GM10266 (cell line): ENCODE measurements around the gene ST8SIA5.

Experiments
- DNase-seq: peaks from one replicate; pipeline ENCODE4 v3.0.0; 2012; ENCODE audit errors: extremely low spot score
- CTCF ChIP-seq: IDR thresholded peaks from 2 replicates; pipeline ENCODE4 v1.5.1; 2012; ENCODE audit warnings: mild to moderate bottlenecking, low read depth; ENCODE audit not compliant: control insufficient read depth, insufficient read depth; ENCODE audit errors: missing control alignments

Gene ST8SIA5

DNA sequence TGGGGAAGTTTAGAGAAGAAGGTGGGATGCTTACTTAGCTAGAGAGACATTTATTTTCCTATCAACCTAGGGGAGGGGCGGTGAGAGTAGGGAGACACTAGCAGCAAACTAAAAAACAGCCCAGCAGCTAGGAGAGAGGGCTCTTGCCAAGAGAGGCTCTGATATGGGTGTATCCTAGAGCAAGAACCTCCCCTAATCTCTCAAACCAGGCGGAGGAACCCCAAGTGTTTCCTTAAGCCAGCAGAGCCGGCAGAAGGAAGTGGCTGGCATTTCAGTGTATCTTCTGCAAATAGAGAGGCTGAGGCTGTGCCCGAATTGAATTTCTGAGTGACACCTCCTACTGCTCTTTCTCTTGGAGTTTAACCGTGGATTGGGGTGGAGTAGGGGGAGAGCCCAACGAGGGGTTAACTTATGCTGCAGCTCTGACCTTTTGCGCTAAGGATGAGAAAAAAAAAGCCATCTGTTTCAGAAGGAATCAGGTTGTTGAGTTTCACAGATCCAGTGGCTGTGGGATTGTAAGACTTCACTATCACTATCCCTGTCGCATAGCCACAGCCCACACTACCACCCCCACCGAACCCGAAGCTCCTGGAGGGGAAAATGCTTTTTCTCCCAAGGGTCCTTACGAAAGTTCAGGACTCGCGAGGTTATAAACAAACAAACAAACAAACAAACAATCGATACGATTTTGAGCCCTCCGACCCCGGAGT lies 1.4 kb downstream of the ST8SIA5 start:
- peak; percentile 23 for DNase-seq

DNA sequence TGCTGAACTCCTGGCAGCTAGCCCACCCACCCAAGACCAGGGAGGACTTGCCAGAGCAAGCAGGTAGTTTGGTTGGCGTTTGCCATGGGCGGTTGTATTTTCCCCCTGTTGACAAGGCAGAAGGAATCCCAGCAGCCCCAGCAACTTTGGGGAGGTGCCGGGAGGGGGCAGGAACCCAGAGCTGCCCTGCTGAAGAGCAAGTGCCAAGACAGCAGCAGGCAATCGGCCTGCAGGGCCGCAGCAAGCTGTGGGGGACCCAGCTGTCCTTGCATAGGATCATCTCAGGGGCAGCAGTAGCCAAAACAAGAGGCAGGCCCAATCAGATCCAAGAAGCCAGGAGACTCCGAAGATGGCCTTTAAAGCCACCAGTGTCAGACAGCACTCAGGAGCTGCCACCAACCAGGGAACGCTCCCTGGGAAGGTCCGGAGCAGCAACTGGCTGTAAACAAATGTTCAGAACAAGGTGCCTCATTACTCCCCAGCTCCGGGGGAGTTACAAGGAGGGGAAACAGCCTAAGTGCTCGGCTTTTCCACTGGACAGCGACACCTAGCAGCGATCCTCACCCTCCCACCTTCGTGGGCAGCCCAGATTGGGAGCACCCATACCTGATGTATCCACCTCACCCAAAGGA lies 2.1 kb downstream of the ST8SIA5 start:
- peak; percentile 30 for DNase-seq
- TF ChIP-seq CTCF, result no peak

More for the DNA sequence above, 1.4 kb downstream of the ST8SIA5 start:
- no peak for TF ChIP-seq CTCF

DNA sequence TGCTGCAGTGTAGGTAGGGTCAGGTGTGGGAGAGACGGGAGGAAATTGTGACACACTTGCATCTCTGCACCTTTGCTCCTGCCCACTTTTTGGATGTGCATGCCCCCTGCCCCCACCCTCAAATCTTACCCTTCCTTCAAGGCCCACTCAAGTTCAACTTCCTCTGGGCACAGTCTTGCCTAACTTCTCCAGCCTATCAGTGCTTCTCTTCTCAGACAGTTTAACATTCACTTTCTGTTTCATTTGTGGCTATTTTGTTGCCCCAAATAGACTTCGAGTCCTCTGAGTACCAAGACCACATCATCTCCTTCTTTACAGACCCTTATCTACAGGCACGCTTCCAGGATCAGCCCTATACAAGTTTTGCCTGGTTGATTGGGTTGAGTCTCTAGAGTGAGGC lies 2.7 kb downstream of the ST8SIA5 start:
- peak; percentile 61 for DNase-seq
- TF ChIP-seq CTCF, result no peak

GRCh38 chr18:46751882-46752281 lies 5.0 kb downstream of the ST8SIA5 start:
- no peak for TF ChIP-seq CTCF
- DNase-seq, result no peak

- DNase-seq, result no peak
- TF ChIP-seq CTCF, result no peak
Measured at GRCh38 chr18:46750626-46751025, 6.2 kb downstream of the ST8SIA5 start.

DNA sequence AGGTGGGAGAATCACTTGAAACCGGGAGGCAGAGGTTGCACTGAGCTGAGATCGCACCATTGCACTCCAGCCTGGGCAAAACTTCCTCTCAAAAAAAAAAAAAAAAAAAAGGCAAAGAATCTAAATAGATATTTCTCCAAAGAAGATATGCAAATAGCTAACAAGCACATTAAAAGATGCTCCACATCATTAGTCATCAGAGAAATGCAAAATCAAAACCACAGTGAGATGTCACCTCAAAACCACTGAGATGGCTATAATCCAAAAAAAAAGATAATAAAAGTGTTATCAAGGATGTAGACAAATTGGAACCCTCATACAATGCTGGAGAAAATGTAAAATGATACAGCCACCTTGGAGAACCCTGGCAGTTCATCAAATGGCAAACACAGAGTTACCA lies 8.4 kb downstream of the ST8SIA5 start:
- no peak for TF ChIP-seq CTCF
- DNase-seq, result no peak

- no peak for DNase-seq
- no peak for TF ChIP-seq CTCF
Measured at GRCh38 chr18:46740046-46740445, 16.8 kb downstream of the ST8SIA5 start.
